ENCODE results near the gene DDX21. TPM values are rescaled to one million over a fixed set of nuclear protein-coding genes. Genes with fewer than 3 reads are reported as not detected.
"Not testable (repeated sequence)": the region's sequence is repeated elsewhere in the genome, so short reads cannot be mapped to it uniquely, and the experiment has no call there.

Gene DDX21
- total and polyA plus RNA-seq, 9 of the 15 experiments (the other 6 are each of a cell fraction or from before 2014, with no cell fraction given), result 143 to 365 (median 281) TPM

DNA sequence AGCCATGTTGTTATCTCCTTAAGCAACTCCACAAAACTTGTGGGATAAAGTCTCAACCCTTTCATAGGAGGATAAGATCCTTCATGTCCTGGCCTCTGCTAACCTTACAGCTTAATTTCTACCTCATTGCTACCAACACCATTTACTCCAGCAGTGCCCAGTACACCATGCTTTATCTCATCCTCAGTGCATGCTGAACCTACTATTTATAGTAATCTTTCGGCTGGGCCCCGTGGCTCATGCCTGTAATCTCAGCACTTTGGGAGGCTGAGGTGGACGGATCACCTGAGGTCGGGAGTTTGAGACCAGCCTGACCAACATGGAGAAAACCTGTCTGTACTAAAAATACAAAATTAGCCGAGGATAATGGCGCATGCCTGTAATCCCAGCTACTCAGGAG lies 23.8 kb downstream of the DDX21 start:
- H3K79me2 ChIP-seq (ENCODE audit: control insufficient read depth, insufficient read depth, low read length), result peaks cover 13% of the 10 kb centered on the region; the same call in 1 of the 3 replicates
- BruUV-seq (replicated peaks); H3K27ac ChIP-seq (ENCODE audit: extremely low read depth, low read depth, low read length); H3K4me3 ChIP-seq; H3K9me3 ChIP-seq (replicated peaks; ENCODE audit: control insufficient read depth, insufficient read depth, low read depth, low read length); H3K4me2 ChIP-seq (ENCODE audit: insufficient read depth, low read length); H3K4me1 ChIP-seq (replicated peaks in 1 of 2; ENCODE audit: control insufficient read depth in 2 of 2, insufficient read depth in 2 of 2, low read length in 2 of 2); FAIRE-seq; H3K9me1 ChIP-seq (ENCODE audit: control insufficient read depth, insufficient read depth, low read length); H3K9ac ChIP-seq (ENCODE audit: insufficient read depth in 1 of 2, low read depth in 2 of 2, low read length in 2 of 2); DNase-seq (ENCODE audit: extremely low read depth in 1 of 4, low spot score in 3 of 4); H2AFZ ChIP-seq (ENCODE audit: low read depth, low read length); H4K20me1 ChIP-seq (replicated peaks; ENCODE audit: control insufficient read depth, insufficient read depth, low read length); in situ Hi-C loops (cut with MboI); CTCF ChIA-PET (ENCODE audit: low intra/inter-chr PET ratio); H3K27me3 ChIP-seq (ENCODE audit: control insufficient read depth in 2 of 2, insufficient read depth in 2 of 2, low read length in 2 of 2); ATAC-seq: not testable (repeated sequence)
- H3K36me3 ChIP-seq (ENCODE audit: control insufficient read depth, insufficient read depth, low read length), result peaks cover 98% of the 10 kb centered on the region
- POLR2A ChIA-PET, result interaction anchor here (0.6 to 1.6 kb wide), 2 partner anchors 9 to 12 kb away, joined by 3 to 4 read pairs; no protein-coding TSS in a partner anchor
- WGBS (ENCODE audit: insufficient coverage, low coverage, missing lambda C conversion rate), result 72% methylated on average over 6 of the region's 6 CpGs
- intact Hi-C loops (cut with micrococcal nuclease), result loop anchor here (10.0 kb wide), 1 partner anchor 225 kb away; no protein-coding TSS in a partner anchor
- TF ChIP-seq SUPT5H (IDR thresholded peaks at IDR 0.05), result 0 out of 2 replicates have a peak, but pooled peaks have one; percentile 18
- TF ChIP-seq POLR2B (IDR thresholded peaks at IDR 0.05; ENCODE audit: low read depth, partially characterized antibody), result peak; percentile 34

DNA sequence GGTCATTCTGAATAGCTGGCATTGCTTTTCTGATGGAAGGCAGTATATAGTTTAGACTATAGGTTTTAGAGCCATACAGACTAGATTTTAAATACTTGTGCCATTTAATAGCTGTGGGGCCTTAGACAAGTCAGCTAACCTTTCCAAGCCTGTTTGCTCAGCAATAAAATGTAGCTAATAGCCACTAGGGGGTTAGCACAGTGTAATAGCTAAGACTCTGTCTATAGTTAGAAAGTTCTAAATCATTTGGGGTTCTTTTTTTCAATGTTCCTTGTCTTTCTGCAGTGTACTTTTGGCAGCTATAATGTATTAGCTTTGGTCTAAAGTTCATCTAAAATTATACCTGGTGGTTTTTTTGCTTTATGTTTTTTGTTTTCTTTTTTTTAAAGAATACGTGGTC lies 25.1 kb downstream of the DDX21 start:
- intact Hi-C loops (cut with micrococcal nuclease) (no loop called here), in situ Hi-C loops (cut with MboI) (no loop called here)
- WGBS (ENCODE audit: insufficient coverage, low coverage, missing lambda C conversion rate), result 92% methylated on average over 1 of the region's 1 CpG
- Histone ChIP-seq H2AFZ (ENCODE audit: low read depth, low read length) (no peak overlapping the region), H3K4me1 (replicated peaks in 1 of 2; ENCODE audit: control insufficient read depth in 2 of 2, insufficient read depth in 2 of 2, low read length in 2 of 2) (no peaks in the 10 kb centered on the region), H3K9me1 (ENCODE audit: control insufficient read depth, insufficient read depth, low read length) (no peaks in the 10 kb centered on the region), H3K36me3 (ENCODE audit: control insufficient read depth, insufficient read depth, low read length) (peaks cover 94% of the 10 kb centered on the region), H3K4me2 (ENCODE audit: insufficient read depth, low read length) (no peak overlapping the region), H3K79me2 (ENCODE audit: control insufficient read depth, insufficient read depth, low read length) (peaks cover 11% of the 10 kb centered on the region; the same call in 1 of the 3 replicates), H3K9me3 (replicated peaks; ENCODE audit: control insufficient read depth, insufficient read depth, low read depth, low read length) (no peaks in the 10 kb centered on the region), H3K27me3 (ENCODE audit: control insufficient read depth in 2 of 2, insufficient read depth in 2 of 2, low read length in 2 of 2) (no peaks in the 10 kb centered on the region), H3K27ac (ENCODE audit: extremely low read depth, low read depth, low read length) (no peak overlapping the region), H3K4me3 (no peak overlapping the region), H3K9ac (ENCODE audit: insufficient read depth in 1 of 2, low read depth in 2 of 2, low read length in 2 of 2) (no peak overlapping the region), H4K20me1 (replicated peaks; ENCODE audit: control insufficient read depth, insufficient read depth, low read length) (no peaks in the 10 kb centered on the region)
- ChIA-PET POLR2A (interaction anchor here (0.7 to 1.6 kb wide), 6 partner anchors 11 to 136 kb away, joined by 3 to 7 read pairs (median 4); partner anchors contain the start of gene DDX21), CTCF (ENCODE audit: low intra/inter-chr PET ratio) (no interaction called here)
- DNase-seq (ENCODE audit: extremely low read depth in 1 of 4, low spot score in 3 of 4) (peak in 1 of 4 experiments; percentile 22), FAIRE-seq (no peak), ATAC-seq (peak; percentile 68)
- no TSS peak for BruUV-seq (replicated peaks)
- TF ChIP-seq, protein P1, sequence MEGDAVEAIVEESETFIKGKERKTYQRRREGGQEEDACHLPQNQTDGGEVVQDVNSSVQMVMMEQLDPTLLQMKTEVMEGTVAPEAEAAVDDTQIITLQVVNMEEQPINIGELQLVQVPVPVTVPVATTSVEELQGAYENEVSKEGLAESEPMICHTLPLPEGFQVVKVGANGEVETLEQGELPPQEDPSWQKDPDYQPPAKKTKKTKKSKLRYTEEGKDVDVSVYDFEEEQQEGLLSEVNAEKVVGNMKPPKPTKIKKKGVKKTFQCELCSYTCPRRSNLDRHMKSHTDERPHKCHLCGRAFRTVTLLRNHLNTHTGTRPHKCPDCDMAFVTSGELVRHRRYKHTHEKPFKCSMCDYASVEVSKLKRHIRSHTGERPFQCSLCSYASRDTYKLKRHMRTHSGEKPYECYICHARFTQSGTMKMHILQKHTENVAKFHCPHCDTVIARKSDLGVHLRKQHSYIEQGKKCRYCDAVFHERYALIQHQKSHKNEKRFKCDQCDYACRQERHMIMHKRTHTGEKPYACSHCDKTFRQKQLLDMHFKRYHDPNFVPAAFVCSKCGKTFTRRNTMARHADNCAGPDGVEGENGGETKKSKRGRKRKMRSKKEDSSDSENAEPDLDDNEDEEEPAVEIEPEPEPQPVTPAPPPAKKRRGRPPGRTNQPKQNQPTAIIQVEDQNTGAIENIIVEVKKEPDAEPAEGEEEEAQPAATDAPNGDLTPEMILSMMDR (IDR thresholded peaks at IDR 0.05 in 2 of 3, conservative IDR thresholded peaks at IDR 0.05 in 1 of 3; ENCODE audit: insufficient read depth in 2 of 3, low read depth in 1 of 3, low read length in 3 of 3), result peak in 2 of 3 experiments; percentile 33 to 53; a peak in 3 of 6 replicates
- TF ChIP-seq ZNF77 (CRISPR knock-in tag; IDR thresholded peaks at IDR 0.05) (no peak), ZNF311 (CRISPR knock-in tag; IDR thresholded peaks at IDR 0.05) (no peak), ZNF76 (CRISPR knock-in tag; IDR thresholded peaks at IDR 0.05; ENCODE audit: borderline replicate concordance) (no peak), ZNF165 (CRISPR knock-in tag; IDR thresholded peaks at IDR 0.05; ENCODE audit: borderline replicate concordance) (no peak), POLR2A (conservative IDR thresholded peaks at IDR 0.05) (0 out of 2 replicates have a peak, but pooled peaks have one; percentile 16), CREB1 (IDR thresholded peaks at IDR 0.05) (no peak), CREB1 (CRISPR knock-in tag; IDR thresholded peaks at IDR 0.05) (no peak), POLR2H (tag; IDR thresholded peaks at IDR 0.05; ENCODE audit: low read depth) (peak; percentile 38), CC2D1A (IDR thresholded peaks at IDR 0.05) (no peak), MAZ (CRISPR knock-in tag; conservative IDR thresholded peaks at IDR 0.05 in 1 of 2, IDR thresholded peaks at IDR 0.05 in 1 of 2) (no peak)

Data from K562 (cell line).